Measurements from ENCODE around the gene TLR5.
"Not testable (repeated sequence)": the region's sequence is repeated elsewhere in the genome, so short reads cannot be mapped to it uniquely, and the experiment has no call there.

The TLR5 gene

DNA sequence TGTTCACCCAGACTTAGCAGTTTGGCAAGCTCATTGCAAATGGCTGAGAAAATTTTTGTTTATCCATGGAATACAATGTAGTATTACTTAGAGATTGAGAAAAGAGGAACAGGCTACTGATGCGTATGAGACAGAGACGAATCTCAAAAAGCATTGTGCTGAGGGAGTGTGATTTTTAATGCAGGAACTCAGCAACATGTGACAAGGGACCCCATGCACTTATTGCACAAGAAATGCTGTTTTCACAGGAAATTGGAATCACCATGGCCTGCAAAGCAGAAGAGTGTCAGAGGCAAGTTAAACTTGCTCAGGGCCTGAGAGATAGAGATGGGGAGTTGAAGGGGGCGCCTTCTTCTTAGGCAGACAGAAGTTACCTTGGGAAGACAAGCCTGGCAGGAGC lies 32.6 kb upstream of the TLR5 start:
- no peaks in the 10 kb centered on the region for H3K79me1 ChIP-seq (ENCODE audit: low read length)
- no peak overlapping the region for H3K27ac ChIP-seq (ENCODE audit: low read depth, low read length)
- no CpG with 5 or more reads among the region's 3 CpGs for WGBS (ENCODE audit: extremely low coverage, insufficient coverage, low lambda C conversion rate)
- H2AK5ac ChIP-seq (ENCODE audit: low read length): no peak overlapping the region
- no peak for DNase-seq
- no peak overlapping the region for H3K23ac ChIP-seq (ENCODE audit: low read length)
- H3K9ac ChIP-seq (ENCODE audit: low read length): no peak overlapping the region
- no peak overlapping the region for H3K4me3 ChIP-seq (ENCODE audit: low read length)
- H3K18ac ChIP-seq (ENCODE audit: low read length): no peak overlapping the region
- no peak overlapping the region for H3K4ac ChIP-seq (ENCODE audit: low read depth, low read length)
- no peak overlapping the region for H4K8ac ChIP-seq (ENCODE audit: low read depth, low read length)
- no peak overlapping the region for H4K5ac ChIP-seq (ENCODE audit: low read length)
- no peak overlapping the region for H3K4me2 ChIP-seq (ENCODE audit: low read length)
- H3K56ac ChIP-seq (ENCODE audit: low read length): no peak overlapping the region
- no peak overlapping the region for H2BK15ac ChIP-seq (replicated peaks; ENCODE audit: low read depth)
- no peaks in the 10 kb centered on the region for H3K36me3 ChIP-seq (ENCODE audit: control insufficient read depth, insufficient read depth, low read length)
- H2BK120ac ChIP-seq (ENCODE audit: low read depth, low read length): no peak overlapping the region
- H3K79me2 ChIP-seq (ENCODE audit: control insufficient read depth, insufficient read depth, low read length): no peaks in the 10 kb centered on the region
- no peak overlapping the region for H2BK5ac ChIP-seq (ENCODE audit: low read length)
- H3K27me3 ChIP-seq (ENCODE audit: insufficient read depth, low read length, poor library complexity): no peaks in the 10 kb centered on the region
- no peaks in the 10 kb centered on the region for H3K4me1 ChIP-seq (ENCODE audit: control insufficient read depth, low read depth, low read length)

DNA sequence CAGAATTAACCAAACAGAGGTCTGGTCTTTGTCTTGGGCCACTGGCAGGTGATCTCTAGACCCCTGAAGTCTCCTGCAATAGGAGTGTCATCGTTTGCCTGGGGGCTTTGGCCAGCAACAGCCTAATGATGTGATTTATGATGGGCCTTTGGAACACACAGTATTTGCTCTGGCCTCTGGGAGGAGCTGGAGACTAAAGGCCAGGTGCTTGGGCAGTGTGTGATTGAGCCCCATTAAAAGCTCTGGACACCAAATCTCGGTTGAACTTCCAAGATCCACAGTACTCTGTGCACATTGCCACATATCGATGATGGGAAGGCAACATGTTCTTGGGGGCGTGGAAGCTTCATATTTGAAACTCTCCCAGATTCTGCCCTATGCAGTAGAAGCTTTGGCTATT lies 32.0 kb upstream of the TLR5 start:
- Histone ChIP-seq H3K9ac (ENCODE audit: low read length) (no peak overlapping the region), H4K5ac (ENCODE audit: low read length) (no peak overlapping the region), H2BK15ac (replicated peaks; ENCODE audit: low read depth) (no peak overlapping the region), H2AK5ac (ENCODE audit: low read length) (no peak overlapping the region), H3K36me3 (ENCODE audit: control insufficient read depth, insufficient read depth, low read length) (no peaks in the 10 kb centered on the region), H3K4me3 (ENCODE audit: low read length) (no peak overlapping the region), H2BK5ac (ENCODE audit: low read length) (no peak overlapping the region), H3K56ac (ENCODE audit: low read length) (no peak overlapping the region), H4K8ac (ENCODE audit: low read depth, low read length) (no peak overlapping the region), H3K27me3 (ENCODE audit: insufficient read depth, low read length, poor library complexity) (no peaks in the 10 kb centered on the region), H3K4me1 (ENCODE audit: control insufficient read depth, low read depth, low read length) (no peaks in the 10 kb centered on the region), H3K23ac (ENCODE audit: low read length) (no peak overlapping the region), H3K79me1 (ENCODE audit: low read length) (no peaks in the 10 kb centered on the region), H3K27ac (ENCODE audit: low read depth, low read length) (no peak overlapping the region), H2BK120ac (ENCODE audit: low read depth, low read length) (no peak overlapping the region), H3K79me2 (ENCODE audit: control insufficient read depth, insufficient read depth, low read length) (no peaks in the 10 kb centered on the region), H3K4ac (ENCODE audit: low read depth, low read length) (no peak overlapping the region), H3K4me2 (ENCODE audit: low read length) (no peak overlapping the region), H3K18ac (ENCODE audit: low read length) (no peak overlapping the region)
- DNase-seq: peak; percentile 50
- no CpG with 5 or more reads among the region's 4 CpGs for WGBS (ENCODE audit: extremely low coverage, insufficient coverage, low lambda C conversion rate)

DNA sequence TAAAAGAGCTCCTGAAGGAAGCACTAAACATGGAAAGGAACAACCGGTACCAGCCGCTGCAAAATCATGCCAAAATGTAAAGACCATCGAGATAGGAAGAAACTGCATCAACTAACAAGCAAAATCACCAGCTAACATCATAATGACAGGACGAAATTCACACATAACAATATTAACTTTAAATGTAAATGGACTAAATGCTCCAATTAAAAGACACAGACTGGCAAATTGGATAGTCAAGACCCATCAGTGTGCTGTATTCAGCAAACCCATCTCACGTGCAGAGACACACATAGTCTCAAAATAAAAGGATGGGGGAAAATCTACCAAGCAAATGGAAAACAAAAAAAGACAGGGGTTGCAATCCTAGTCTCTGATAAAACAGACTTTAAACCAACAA lies 26.4 kb upstream of the TLR5 start:
- not testable (repeated sequence) for H3K79me2 ChIP-seq (ENCODE audit: control insufficient read depth, insufficient read depth, low read length); H4K8ac ChIP-seq (ENCODE audit: low read depth, low read length); H3K36me3 ChIP-seq (ENCODE audit: control insufficient read depth, insufficient read depth, low read length); H3K4ac ChIP-seq (ENCODE audit: low read depth, low read length); H3K4me2 ChIP-seq (ENCODE audit: low read length); H2BK5ac ChIP-seq (ENCODE audit: low read length); H3K4me1 ChIP-seq (ENCODE audit: control insufficient read depth, low read depth, low read length); H3K79me1 ChIP-seq (ENCODE audit: low read length); H3K27me3 ChIP-seq (ENCODE audit: insufficient read depth, low read length, poor library complexity); H2BK15ac ChIP-seq (replicated peaks; ENCODE audit: low read depth); H2AK5ac ChIP-seq (ENCODE audit: low read length); H3K27ac ChIP-seq (ENCODE audit: low read depth, low read length); H3K18ac ChIP-seq (ENCODE audit: low read length); H2BK120ac ChIP-seq (ENCODE audit: low read depth, low read length); H3K23ac ChIP-seq (ENCODE audit: low read length); DNase-seq; H3K4me3 ChIP-seq (ENCODE audit: low read length); H3K56ac ChIP-seq (ENCODE audit: low read length); H4K5ac ChIP-seq (ENCODE audit: low read length); H3K9ac ChIP-seq (ENCODE audit: low read length)
- no CpG with 5 or more reads among the region's 5 CpGs for WGBS (ENCODE audit: extremely low coverage, insufficient coverage, low lambda C conversion rate)

DNA sequence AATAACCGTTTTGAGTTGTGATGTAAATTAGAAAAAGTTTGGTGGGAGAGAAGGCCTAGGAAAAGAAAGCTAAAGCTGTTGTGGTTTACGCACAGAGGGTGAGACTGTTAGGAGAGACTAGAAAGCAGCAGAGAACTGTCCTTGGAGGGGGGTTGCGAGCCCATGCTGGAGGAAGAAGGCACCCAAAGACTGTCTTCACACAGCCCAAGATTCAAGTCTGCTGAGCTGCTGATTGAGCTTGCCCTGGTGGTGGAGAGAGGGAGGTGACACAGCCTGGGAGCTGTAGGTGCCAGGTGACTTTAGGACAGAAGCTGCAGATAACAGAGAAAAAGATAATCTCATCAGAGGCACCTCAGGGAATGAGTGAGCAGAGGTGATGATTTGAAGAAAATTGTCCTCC lies 18.3 kb upstream of the TLR5 start:
- Histone ChIP-seq H3K27ac (ENCODE audit: low read depth, low read length) (no peak overlapping the region), H2BK120ac (ENCODE audit: low read depth, low read length) (no peak overlapping the region), H3K4me3 (ENCODE audit: low read length) (no peak overlapping the region), H3K4me1 (ENCODE audit: control insufficient read depth, low read depth, low read length) (no peaks in the 10 kb centered on the region), H3K79me2 (ENCODE audit: control insufficient read depth, insufficient read depth, low read length) (no peaks in the 10 kb centered on the region), H3K18ac (ENCODE audit: low read length) (no peak overlapping the region), H2AK5ac (ENCODE audit: low read length) (no peak overlapping the region), H4K8ac (ENCODE audit: low read depth, low read length) (no peak overlapping the region), H2BK5ac (ENCODE audit: low read length) (no peak overlapping the region), H3K36me3 (ENCODE audit: control insufficient read depth, insufficient read depth, low read length) (no peaks in the 10 kb centered on the region), H3K27me3 (ENCODE audit: insufficient read depth, low read length, poor library complexity) (no peaks in the 10 kb centered on the region), H3K4ac (ENCODE audit: low read depth, low read length) (no peak overlapping the region), H3K23ac (ENCODE audit: low read length) (no peak overlapping the region), H3K9ac (ENCODE audit: low read length) (no peak overlapping the region), H2BK15ac (replicated peaks; ENCODE audit: low read depth) (no peak overlapping the region), H3K56ac (ENCODE audit: low read length) (no peak overlapping the region), H3K79me1 (ENCODE audit: low read length) (no peaks in the 10 kb centered on the region), H4K5ac (ENCODE audit: low read length) (no peak overlapping the region), H3K4me2 (ENCODE audit: low read length) (no peak overlapping the region)
- no CpG with 5 or more reads among the region's 3 CpGs for WGBS (ENCODE audit: extremely low coverage, insufficient coverage, low lambda C conversion rate)
- peak; percentile 49 for DNase-seq

DNA sequence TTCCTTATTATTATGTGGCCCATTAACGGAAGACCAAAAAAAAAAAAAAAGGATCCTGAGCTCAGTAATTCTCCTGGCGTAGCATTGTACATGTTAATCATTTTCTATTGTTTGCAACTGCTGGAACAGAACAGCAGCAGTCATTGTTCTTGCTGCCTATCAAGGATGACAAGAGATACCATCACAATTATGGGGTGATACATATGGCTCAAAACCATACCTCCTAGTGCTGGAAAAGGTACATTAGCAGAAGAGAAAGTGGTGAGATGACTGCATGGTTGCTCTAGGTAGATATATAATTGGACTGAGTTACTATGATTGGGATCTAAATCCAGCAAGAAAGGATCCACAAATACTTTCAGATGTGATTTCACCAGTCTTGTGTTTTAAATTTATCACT lies 13.3 kb upstream of the TLR5 start:
- Histone ChIP-seq H2BK5ac (ENCODE audit: low read length) (no peak overlapping the region), H4K8ac (ENCODE audit: low read depth, low read length) (no peak overlapping the region), H3K36me3 (ENCODE audit: control insufficient read depth, insufficient read depth, low read length) (no peaks in the 10 kb centered on the region), H3K27ac (ENCODE audit: low read depth, low read length) (no peak overlapping the region), H2BK15ac (replicated peaks; ENCODE audit: low read depth) (no peak overlapping the region), H3K18ac (ENCODE audit: low read length) (no peak overlapping the region), H2BK120ac (ENCODE audit: low read depth, low read length) (no peak overlapping the region), H3K79me2 (ENCODE audit: control insufficient read depth, insufficient read depth, low read length) (no peaks in the 10 kb centered on the region), H3K4ac (ENCODE audit: low read depth, low read length) (no peak overlapping the region), H3K23ac (ENCODE audit: low read length) (no peak overlapping the region), H3K4me1 (ENCODE audit: control insufficient read depth, low read depth, low read length) (peaks cover 3% of the 10 kb centered on the region), H3K4me2 (ENCODE audit: low read length) (no peak overlapping the region), H3K27me3 (ENCODE audit: insufficient read depth, low read length, poor library complexity) (no peaks in the 10 kb centered on the region), H3K56ac (ENCODE audit: low read length) (no peak overlapping the region), H2AK5ac (ENCODE audit: low read length) (no peak overlapping the region), H4K5ac (ENCODE audit: low read length) (no peak overlapping the region), H3K4me3 (ENCODE audit: low read length) (no peak overlapping the region), H3K9ac (ENCODE audit: low read length) (no peak overlapping the region), H3K79me1 (ENCODE audit: low read length) (no peaks in the 10 kb centered on the region)
- no peak for DNase-seq
- 100% methylated on average over 1 of the region's 2 CpGs for WGBS (ENCODE audit: extremely low coverage, insufficient coverage, low lambda C conversion rate)

DNA sequence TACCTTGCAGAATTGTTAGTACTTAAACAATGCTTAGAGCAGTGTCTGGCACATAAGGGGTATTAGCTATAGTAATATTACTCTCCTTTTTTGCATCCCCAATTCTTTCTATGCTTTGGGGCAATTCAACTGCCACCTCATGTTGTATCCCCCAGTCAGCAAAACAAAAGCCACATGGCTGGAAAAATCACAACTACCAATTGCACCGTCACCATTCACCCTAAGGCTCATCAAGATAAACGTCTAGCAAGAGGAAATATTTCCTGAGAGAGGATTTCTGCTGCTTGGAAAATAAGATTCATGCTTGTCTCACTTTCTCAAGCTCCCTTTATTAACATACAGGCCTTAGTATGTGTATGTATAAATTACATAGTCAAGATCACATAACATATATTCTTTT lies 12.1 kb upstream of the TLR5 start:
- Histone ChIP-seq H4K8ac (ENCODE audit: low read depth, low read length) (no peak overlapping the region), H3K27me3 (ENCODE audit: insufficient read depth, low read length, poor library complexity) (no peaks in the 10 kb centered on the region), H2BK15ac (replicated peaks; ENCODE audit: low read depth) (no peak overlapping the region), H2AK5ac (ENCODE audit: low read length) (no peak overlapping the region), H2BK5ac (ENCODE audit: low read length) (no peak overlapping the region), H4K5ac (ENCODE audit: low read length) (no peak overlapping the region), H3K56ac (ENCODE audit: low read length) (no peak overlapping the region), H3K23ac (ENCODE audit: low read length) (no peak overlapping the region), H3K4me1 (ENCODE audit: control insufficient read depth, low read depth, low read length) (peaks cover 3% of the 10 kb centered on the region), H3K9ac (ENCODE audit: low read length) (no peak overlapping the region), H3K36me3 (ENCODE audit: control insufficient read depth, insufficient read depth, low read length) (no peaks in the 10 kb centered on the region), H3K4me2 (ENCODE audit: low read length) (no peak overlapping the region), H3K79me1 (ENCODE audit: low read length) (no peaks in the 10 kb centered on the region), H3K4ac (ENCODE audit: low read depth, low read length) (no peak overlapping the region), H3K27ac (ENCODE audit: low read depth, low read length) (no peak overlapping the region), H3K18ac (ENCODE audit: low read length) (no peak overlapping the region), H2BK120ac (ENCODE audit: low read depth, low read length) (no peak overlapping the region), H3K79me2 (ENCODE audit: control insufficient read depth, insufficient read depth, low read length) (no peaks in the 10 kb centered on the region), H3K4me3 (ENCODE audit: low read length) (no peak overlapping the region)
- no peak for DNase-seq
- WGBS (ENCODE audit: extremely low coverage, insufficient coverage, low lambda C conversion rate): no CpG with 5 or more reads among the region's 2 CpGs
